ENCODE data around the gene DLG2.
"Not testable (repeated sequence)": the region's sequence is repeated elsewhere in the genome, so short reads cannot be mapped to it uniquely, and the experiment has no call there.

Gene DLG2

DNA sequence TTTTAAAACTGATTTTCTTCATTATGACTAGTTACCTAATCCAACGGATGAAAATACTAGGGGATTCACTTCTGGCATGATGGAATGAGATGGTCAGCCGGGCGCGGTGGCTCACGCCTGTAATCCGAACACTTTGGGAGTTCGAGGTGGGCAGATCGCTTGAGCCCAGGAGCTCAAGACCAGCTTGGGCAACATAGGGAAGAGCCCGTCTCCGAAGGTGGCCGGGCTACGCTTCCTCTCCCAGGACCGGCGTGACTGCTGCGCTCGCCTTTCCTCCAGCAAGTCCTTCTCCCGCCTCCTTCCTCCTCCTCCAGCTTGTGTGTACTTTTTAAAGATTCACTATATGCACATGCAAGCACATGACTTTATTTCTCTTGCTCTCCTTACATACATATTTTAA lies 1835.6 kb downstream of the DLG2 start:
- DNase-seq (ENCODE audit: low read depth in 2 of 2), result no peak

- DNase-seq (ENCODE audit: low read depth in 2 of 2), result no peak
Measured at GRCh38 chr11:83785942-83786341, 1841.2 kb downstream of the DLG2 start.

DNA sequence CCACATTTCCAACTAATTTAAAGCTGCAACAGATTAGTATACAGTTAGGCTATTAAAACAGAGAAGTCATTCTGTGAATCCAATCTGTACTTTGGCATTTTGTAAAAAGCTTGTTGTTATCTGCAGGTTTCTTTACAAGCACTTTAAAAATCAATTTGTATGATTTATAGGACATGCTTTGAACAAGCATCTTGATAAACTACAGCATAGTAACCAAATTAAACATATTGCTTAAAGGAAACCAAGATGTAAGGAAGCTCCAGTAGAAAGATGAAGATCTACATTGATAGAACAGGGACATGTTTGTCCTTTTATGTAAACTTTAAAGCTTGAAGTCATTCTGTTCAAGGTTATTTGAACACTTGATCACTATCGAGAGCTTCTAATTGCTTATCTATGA lies 1842.7 kb downstream of the DLG2 start:
- DNase-seq (ENCODE audit: low read depth in 2 of 2), result no peak

DNA sequence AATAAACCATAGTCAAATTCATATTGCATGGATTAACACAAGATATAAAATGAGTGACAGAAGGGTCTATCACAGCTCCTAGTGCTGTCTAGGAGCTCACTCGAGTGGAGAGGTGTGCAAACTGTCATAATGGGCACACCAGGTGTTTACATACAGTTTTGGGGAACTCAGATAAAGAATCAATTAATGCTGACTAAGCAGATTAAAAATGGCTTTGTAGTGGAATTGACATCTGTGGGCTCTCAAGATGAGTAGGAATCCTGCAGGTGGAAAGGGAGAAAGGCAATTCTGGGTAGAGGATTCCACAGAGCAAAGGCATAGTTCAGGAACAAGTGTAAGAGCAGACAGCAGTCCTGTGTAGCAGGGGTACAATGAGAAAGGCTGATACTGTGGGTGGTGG lies 1844.8 kb downstream of the DLG2 start:
- no peak for DNase-seq (ENCODE audit: low read depth in 2 of 2)

- DNase-seq (ENCODE audit: low read depth in 2 of 2), result no peak
Measured at GRCh38 chr11:83779876-83780275, 1847.3 kb downstream of the DLG2 start.

DNA sequence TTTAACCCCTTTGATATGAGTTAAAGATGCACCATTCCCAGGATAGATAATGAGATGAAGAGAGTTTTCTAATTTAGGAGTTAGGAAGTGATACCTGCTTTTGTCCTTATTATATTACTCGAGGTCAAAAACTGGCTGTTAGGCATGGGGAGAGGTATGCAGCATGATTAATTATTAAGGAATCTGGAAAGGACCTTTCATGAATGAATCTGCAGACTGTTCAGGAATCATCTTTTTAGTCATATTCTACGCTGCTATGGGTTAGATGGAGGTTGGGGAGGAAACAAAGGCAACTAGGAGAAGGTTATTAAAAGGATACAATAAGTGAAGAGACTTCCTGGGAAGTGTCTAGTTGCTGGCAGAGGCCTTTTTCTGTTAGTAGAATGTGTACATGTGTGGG lies 1848.5 kb downstream of the DLG2 start:
- DNase-seq (ENCODE audit: low read depth in 2 of 2), result no peak

DNA sequence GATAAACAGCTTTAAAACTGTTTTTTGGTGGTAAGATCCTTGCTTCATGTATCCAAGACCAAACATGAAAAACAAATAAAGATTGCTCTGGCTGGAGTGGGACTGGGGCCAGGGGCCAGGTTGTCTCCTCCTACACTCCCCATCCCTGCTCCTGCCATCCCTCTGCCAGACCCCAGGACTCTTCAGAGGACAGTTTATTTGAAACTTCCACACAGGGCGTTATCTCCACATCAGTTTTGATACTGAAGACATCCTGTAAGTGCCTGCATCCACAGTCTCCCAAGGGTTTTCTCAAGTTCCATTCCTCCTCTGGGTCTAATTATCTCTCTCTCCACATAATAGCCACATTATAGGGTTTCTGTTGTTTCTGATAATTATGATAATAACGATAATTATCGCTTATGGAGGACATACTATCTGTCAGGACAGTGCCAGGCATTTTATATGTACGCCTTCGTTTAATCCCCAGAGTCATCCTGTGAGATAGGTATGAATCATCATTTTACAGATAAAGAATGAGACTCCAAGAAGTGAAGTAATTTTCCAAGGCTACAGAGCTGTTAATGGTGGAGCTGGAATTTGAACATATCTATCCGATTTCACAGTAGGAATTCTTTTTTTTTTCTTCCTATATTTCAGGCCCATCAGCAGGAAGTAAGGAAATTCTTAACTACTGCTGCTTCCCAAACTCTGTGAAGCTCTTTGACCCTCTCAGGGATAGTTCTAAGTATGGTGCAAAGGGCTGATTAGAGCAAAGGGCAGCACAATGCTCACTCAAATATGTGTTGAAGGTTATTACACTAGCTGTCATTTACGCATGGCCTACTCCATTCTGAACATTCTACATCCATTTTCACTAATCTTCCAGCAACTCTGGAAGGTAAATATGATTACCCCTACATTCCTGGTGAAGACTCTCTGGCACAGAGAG lies 1852.9 kb downstream of the DLG2 start:
- no peak for DNase-seq (ENCODE audit: low read depth in 2 of 2)

DNA sequence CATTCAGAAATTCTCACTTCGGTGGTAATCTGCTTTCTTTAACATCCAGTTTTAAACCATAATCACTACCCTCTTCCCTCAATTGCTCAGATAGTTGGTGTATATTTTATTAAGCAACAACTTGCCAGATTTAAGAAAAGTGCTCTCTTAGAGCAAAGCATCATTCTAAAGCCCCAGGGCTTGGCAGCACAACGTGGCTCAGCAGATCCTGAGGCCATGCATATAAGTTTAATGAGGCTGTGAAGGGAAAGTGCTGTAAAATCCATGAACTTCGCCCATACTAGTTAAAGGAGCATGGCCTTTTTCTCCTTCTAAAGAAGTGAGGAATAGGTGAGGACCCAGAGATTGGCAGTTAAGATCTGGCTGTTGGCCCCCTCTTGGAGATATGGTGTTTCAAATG lies 1858.7 kb downstream of the DLG2 start:
- no peak for DNase-seq (ENCODE audit: low read depth in 2 of 2)

DNA sequence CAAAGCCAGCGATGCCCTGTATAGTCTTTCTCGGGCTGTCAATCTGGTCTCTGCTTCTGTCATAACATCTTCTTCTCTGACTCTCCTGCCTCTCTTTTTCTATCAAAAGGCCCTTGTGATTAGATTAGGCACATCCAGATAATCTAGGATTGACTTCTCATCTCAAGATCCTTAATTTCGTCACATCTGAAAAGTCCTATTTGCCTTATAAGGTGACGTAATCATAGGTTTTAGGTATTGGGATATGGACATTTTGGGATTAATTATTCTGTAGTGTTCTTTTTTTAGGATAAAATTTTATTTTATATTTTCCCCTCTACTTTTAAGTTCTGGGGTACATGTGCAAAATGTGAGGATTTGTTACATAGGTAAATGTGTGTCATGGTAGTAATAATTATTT lies 1860.2 kb downstream of the DLG2 start:
- no peak for DNase-seq (ENCODE audit: low read depth in 2 of 2)

DNA sequence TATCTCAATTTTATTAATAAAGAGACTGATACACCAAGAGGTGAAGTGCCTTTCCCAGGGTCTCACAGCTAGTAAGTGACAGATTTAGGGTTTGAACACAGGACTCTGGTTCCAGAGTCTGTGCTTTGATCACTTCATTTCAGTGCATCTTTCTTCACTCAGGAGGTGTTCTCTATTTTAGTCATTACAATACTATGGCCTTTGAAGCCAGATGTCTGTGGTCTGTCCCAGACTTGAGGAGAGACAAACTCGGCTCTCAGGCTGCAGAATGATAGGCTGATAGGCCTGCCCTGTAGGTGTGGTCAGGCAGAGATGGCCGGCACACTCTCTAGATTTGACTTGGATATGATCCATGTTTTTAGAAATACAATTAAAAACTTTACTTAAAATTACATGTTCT lies 1862.5 kb downstream of the DLG2 start:
- DNase-seq (ENCODE audit: low read depth in 2 of 2), result no peak

DNA sequence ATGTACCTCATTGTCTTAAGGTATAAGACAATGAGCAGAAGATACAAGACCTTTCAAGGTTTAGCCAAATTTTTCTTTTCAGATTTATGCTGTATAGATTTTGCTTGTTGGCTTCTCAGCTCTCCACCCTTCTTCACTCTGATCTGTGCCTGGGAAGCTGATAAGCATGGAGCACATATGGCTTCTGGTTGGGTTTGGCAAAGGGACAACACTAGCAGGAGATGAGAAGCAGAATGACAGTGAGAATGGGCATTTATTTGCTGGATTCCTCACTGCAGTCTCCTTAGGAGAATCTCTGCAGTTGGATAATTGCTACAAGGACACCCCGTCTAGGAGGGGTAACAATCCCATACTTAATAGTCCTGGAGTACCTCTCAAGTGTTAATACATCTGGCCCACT lies 1866.2 kb downstream of the DLG2 start:
- DNase-seq (ENCODE audit: low read depth in 2 of 2), result no peak

GRCh38 chr11:83759148-83759547 lies 1868.0 kb downstream of the DLG2 start:
- no peak for DNase-seq (ENCODE audit: low read depth in 2 of 2)

DNA sequence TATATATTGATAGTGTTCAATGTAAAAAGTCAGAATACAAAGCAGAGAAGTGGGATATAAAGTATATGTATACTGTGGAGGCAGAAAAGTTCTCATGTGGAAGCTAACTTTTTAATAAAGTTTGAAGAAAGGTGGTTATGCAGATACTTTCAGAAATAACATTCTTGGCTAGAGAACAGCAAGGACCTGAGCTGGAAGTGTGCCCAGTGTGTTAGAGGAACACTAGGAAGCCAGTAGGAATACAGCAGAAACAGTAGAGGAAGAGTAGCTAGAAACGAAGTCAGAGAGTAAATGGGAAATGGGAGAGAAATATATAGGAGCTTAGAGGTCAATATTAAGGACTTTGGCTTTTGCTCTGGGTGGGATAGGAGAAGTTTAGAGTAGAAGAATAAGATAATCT lies 1876.1 kb downstream of the DLG2 start:
- DNase-seq (ENCODE audit: low read depth in 2 of 2), result no peak

DNA sequence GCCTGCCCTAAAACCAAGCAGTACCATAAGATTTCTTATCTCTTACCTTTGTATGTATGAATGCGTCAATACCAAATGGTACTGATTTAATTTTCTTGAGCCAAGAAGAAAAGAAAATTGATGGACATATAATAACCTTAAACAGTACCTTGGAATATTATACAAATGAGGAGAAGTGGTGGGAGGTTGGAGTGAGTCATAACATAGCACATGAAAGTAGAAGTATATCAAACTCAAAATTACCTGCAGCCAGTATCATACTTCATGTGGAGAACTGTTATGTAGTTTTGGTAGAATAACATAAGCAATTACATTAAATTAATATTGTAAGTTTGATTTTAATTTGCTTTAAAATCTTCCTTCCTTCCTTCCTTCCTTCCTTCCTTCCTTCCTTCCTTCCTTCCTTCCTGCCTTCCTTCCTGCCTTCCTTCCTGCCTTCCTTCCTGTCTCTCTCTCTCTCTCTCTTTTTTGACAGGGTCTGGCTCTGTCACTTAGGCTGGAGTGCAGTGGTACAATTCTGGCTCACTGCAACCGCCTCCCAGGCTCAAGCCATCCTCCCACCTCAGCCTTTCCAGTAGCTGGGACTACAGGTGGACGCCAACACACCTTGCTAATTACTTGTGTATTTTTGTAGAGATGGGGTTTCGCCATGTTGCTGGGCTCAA lies 1880.1 kb downstream of the DLG2 start:
- no peak for DNase-seq (ENCODE audit: low read depth in 2 of 2)

DNA sequence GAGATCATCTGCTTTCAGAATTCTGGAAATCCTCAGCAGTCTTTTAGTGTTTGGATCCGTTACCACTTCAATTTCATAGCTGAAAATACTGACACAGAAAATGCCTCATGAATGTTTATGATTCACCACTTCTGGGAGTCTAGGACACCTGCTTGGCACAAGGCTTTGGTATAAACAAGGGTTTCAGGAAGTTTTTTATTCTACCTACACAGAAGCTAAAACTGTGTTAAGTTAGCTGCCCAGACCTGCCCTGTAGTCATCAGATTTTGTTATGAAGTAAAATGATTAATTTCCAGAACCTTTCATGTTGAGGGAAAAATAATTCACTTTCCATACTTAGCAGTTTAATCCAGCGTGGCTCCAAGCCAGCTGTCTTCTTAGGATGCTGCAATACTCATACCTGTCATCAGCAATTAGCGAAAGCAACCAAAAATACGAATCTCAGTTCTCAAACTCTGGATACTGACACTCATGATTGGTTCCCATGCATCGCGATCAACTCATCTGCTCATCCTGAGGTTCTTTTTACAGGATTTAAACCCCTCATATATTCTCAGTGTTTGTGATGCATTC lies 1882.4 kb downstream of the DLG2 start:
- no peak for DNase-seq (ENCODE audit: low read depth in 2 of 2)

DNA sequence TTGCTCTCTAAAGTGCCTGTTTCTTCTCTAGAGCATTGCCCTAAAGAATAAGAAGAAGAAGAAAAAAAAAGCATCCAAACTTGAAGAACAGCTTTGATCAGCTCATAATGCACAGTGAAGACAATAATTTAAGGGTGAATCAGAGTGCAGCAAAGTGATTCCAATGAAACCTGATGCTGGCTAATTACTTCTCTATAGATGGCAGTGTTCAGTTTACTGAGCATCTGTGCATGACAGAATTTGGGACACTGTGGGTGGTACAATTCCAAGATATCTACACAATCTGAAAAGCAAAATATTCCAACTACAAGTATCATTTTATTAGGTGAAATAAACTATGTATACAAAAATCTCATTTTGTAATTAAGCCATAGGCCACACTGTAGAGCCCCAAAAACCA lies 1890.5 kb downstream of the DLG2 start:
- no peak for DNase-seq (ENCODE audit: low read depth in 2 of 2)

DNA sequence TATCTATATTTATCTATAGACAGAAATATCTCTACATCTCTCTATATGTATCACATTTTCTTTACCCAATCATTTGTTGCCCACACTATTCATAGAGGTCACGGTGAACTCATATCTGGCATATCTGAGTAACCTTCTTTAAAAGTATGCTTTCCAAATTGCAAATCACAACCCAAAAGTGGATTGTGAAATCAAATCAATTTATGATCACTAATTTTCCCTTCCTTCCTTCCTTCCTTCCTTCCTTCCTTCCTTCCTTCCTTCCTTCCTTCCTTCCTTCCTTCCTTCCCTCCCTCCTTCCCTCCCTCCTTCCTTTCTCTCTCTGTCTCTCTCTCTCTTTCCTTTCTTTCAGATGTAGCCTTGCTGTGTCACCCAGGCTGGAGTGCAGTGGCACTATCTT lies 1893.0 kb downstream of the DLG2 start:
- no peak for DNase-seq (ENCODE audit: low read depth in 2 of 2)

GRCh38 chr11:83731288-83731687 lies 1895.9 kb downstream of the DLG2 start:
- not testable (repeated sequence) for DNase-seq (ENCODE audit: low read depth in 2 of 2)

DNA sequence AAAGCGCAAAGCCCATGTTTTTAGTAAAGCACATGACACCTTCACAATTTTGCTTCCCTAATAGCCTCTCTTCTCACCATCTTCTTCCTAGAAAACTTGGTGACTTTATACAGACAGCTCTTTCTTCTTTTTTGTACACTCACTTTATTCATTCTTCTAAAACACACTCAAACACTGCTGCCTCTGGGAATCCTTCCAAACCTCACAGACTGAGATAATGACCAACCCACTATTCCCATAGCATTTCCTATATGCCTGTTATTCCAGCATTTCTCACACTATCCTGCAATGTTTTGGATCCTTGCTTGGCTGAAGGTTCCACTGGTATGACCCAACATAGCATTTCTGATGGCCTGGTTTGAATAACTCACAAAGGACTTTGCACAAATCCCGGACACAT lies 1898.9 kb downstream of the DLG2 start:
- no peak for DNase-seq (ENCODE audit: low read depth in 2 of 2)

- no peak for DNase-seq (ENCODE audit: low read depth in 2 of 2)
Measured at GRCh38 chr11:83727251-83727650, 1899.9 kb downstream of the DLG2 start.

GRCh38 chr11:83726316-83726715 lies 1900.8 kb downstream of the DLG2 start:
- DNase-seq (ENCODE audit: low read depth in 2 of 2), result no peak

DNA sequence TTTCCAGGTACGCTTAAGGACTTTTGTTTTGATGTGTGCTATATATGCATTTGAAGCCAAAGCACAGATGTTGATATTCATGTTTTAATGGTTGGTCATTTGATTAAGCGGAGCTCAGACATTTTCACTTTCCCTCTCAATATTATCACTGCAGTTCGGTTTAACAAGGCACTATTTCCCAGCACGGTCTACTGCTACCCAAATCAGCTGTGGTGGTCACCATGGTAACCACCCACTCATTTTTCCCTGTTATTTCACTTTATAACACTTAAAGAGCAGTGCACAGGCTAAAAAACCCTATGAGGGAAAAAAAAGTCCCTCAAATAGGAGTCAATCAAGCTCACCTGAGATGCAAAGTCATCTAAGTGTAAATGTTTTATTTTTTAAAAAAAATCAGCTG lies 1901.4 kb downstream of the DLG2 start:
- no peak for DNase-seq (ENCODE audit: low read depth in 2 of 2)

GRCh38 chr11:83725269-83725560 lies 1901.9 kb downstream of the DLG2 start:
- no peak for DNase-seq (ENCODE audit: low read depth in 2 of 2)

Measured in activated CD4-positive, alpha-beta T cell treated with anti-CD3 and anti-CD28 coated beads for 24 hours (primary cell).